ENCODE results near the gene RSRC1.

RSRC1 gene

DNA sequence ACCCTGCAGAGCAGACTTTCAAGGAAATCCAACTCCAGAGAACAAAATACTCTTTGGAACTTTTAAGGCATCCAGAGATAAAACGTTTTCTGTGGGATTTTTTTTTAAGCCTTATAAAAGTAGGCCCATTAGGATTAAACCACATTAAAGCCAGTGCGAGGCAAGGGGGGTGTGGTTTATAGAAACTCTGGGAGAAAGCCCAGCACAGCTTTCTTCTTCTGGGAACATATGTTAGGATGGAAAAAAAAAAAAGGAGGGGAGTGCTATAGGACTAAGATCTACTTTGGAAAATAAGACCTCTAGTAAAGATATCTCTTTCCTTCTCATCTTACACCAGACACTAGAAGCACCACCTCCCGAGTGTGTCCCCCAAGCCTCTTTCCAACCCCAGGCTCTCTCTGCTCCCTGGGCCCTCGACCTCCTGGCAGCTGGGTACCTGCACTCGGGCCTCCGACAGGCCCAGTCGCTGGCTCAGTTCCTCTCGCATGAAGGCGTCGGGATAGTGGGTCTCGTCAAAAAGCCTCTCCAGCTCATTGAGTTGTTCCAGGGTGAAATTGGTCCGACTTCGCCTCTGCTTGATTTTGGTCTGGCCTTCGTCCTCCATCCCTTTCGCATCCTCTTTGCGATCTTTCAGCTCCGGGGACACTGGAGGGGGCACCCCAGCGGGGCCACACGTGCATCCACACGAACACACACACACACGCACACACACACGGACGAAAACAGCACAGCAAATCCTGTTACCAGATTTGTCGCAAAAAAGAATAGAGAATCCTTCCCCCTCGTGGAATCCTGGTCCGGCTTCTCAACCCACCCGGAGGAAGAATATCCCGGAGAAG lies 7.4 kb upstream of the RSRC1 start:
- H3K4me3 ChIP-seq (ENCODE audit: low read depth, low read length), result peak overlapping the region; percentile 60
- no peak overlapping the region for H3K9ac ChIP-seq (ENCODE audit: low read depth, low read length)
- no peaks in the 10 kb centered on the region for H3K9me3 ChIP-seq (ENCODE audit: control insufficient read depth, insufficient read depth, low read length)
- H3K27me3 ChIP-seq (ENCODE audit: control insufficient read depth, insufficient read depth, low read length), result peaks cover 94% of the 10 kb centered on the region
- H3K4me1 ChIP-seq (ENCODE audit: control insufficient read depth, insufficient read depth, low read length), result peaks cover 7% of the 10 kb centered on the region
- no peaks in the 10 kb centered on the region for H3K36me3 ChIP-seq (ENCODE audit: control insufficient read depth, insufficient read depth, low read length)

DNA sequence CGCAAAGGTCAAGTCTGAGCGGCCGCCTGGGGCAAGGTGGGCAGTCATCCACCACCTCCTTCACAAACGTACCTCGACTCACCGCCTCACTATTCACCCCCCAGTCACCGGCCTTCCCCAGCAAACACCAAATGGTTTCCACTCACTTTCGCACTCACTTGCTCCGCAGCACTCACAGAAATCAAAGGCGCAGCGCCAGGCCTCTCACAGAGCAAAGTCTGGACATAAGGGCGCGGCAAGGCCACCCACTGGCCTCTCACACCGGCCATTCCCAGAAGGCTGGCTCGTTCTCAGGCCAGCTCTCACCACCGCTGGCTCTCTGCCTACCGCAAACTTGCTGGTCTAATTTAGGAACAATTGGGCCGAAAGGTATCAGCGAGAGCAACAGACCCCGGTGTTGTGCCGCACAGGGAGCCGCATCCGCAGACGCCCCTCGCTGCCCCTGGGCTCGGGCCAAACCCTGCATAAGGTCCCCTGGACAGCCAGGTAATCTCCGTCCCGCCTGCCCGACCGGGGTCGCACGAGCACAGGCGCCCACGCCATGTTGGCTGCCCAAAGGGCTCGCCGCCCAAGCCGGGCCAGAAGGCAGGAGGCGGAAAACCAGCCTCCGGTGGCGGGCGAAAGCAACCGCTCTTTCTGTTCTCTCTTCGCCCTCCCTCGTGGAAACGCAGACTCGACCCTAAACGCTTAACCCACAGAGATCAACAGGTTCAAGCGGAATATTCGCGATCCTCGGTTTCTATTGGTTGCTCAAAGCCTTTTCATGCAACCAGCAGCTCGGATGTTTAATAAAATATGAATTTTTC lies 6.6 kb upstream of the RSRC1 start:
- Histone ChIP-seq H3K9ac (ENCODE audit: low read depth, low read length) (no peak overlapping the region), H3K4me1 (ENCODE audit: control insufficient read depth, insufficient read depth, low read length) (peaks cover 7% of the 10 kb centered on the region), H3K9me3 (ENCODE audit: control insufficient read depth, insufficient read depth, low read length) (no peaks in the 10 kb centered on the region), H3K36me3 (ENCODE audit: control insufficient read depth, insufficient read depth, low read length) (no peaks in the 10 kb centered on the region), H3K27me3 (ENCODE audit: control insufficient read depth, insufficient read depth, low read length) (peaks cover 97% of the 10 kb centered on the region), H3K4me3 (ENCODE audit: low read depth, low read length) (peak overlapping the region; percentile 60)

DNA sequence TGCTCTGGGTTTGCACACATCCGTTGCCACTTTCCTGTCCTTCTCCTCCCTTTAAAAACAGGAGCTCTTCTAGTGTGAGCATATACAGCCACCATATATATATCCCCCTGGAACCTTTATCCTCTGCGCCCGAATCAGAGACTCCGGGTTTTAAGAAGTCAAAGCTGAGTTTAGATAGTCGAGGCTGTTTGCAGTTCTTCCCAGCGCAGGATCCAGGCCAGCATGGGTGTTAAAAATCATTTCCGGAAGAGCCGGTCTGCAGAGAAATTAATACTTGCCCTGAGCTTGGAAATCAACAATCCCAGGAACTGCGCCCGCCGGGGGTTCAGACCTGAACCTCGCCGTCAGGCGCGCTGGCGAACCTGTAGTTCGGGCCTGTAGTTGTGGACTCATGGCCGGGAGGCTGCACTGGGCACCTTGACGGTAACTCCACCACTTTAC lies 6.0 kb upstream of the RSRC1 start:
- H3K9me3 ChIP-seq (ENCODE audit: control insufficient read depth, insufficient read depth, low read length), result no peaks in the 10 kb centered on the region
- peak overlapping the region; percentile 60 for H3K4me3 ChIP-seq (ENCODE audit: low read depth, low read length)
- H3K27me3 ChIP-seq (ENCODE audit: control insufficient read depth, insufficient read depth, low read length), result peaks cover 97% of the 10 kb centered on the region
- no peaks in the 10 kb centered on the region for H3K36me3 ChIP-seq (ENCODE audit: control insufficient read depth, insufficient read depth, low read length)
- no peak overlapping the region for H3K9ac ChIP-seq (ENCODE audit: low read depth, low read length)
- peaks cover 7% of the 10 kb centered on the region for H3K4me1 ChIP-seq (ENCODE audit: control insufficient read depth, insufficient read depth, low read length)

DNA sequence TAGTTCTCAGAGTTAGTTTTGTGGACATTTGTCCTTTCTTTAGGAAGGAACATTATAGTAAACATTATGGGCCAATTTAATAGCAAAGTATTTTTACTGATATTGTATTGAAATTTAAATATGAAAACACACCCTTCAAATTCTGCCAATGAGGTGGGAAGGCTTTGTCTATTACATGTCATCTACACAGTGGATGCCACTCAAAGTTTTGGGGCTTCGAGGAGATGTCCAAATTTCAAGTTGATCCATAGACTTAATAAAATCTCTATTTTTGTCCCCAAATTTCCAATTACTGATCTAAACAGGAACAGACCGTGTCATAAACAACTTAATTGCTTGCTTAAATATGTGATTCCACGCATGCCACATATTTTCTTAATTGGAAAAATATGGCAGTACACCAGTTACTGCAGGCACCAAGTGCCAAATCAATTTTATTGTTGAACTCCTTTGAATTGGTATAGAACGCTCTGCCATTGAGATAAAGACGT lies 5.4 kb upstream of the RSRC1 start:
- Histone ChIP-seq H3K27me3 (ENCODE audit: control insufficient read depth, insufficient read depth, low read length) (peaks cover 97% of the 10 kb centered on the region), H3K4me1 (ENCODE audit: control insufficient read depth, insufficient read depth, low read length) (peaks cover 3% of the 10 kb centered on the region), H3K4me3 (ENCODE audit: low read depth, low read length) (peak overlapping the region; percentile 60)

DNA sequence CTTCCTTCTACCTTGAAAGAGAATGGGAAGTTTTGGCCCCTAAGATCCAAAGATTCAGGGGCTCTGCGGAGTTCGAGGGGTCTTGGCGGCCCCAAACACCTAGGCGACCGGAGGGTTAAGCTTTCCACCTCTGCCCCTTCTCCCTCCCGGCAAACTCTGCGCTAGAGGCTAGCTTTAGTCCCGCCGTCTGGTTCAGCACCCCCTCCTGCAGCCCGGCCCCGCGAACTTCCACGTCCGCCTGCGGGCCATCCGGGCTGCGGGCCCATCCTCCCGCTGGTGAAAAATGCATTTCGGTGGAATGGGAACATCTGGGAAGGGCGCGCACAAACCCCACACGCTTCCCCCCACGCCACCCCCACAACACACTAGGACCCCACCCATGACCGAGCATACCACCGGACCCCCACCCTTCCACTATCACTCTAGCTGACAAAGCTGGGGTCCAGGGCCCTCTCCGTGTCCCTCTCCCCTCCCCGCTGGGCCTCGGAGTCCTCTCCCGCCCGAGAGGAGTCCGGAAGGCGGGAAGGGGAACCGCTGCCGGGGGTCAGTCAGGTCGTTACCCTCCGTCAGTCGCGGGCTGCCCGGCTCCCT lies 4.7 kb upstream of the RSRC1 start:
- H3K9me3 ChIP-seq (ENCODE audit: control insufficient read depth, insufficient read depth, low read length), result no peaks in the 10 kb centered on the region
- no peak overlapping the region for H3K9ac ChIP-seq (ENCODE audit: low read depth, low read length)
- H3K4me3 ChIP-seq (ENCODE audit: low read depth, low read length), result peak overlapping the region; percentile 50
- peaks cover 3% of the 10 kb centered on the region for H3K4me1 ChIP-seq (ENCODE audit: control insufficient read depth, insufficient read depth, low read length)
- no peaks in the 10 kb centered on the region for H3K36me3 ChIP-seq (ENCODE audit: control insufficient read depth, insufficient read depth, low read length)
- peaks cover 92% of the 10 kb centered on the region for H3K27me3 ChIP-seq (ENCODE audit: control insufficient read depth, insufficient read depth, low read length)

More for the DNA sequence above, 5.4 kb upstream of the RSRC1 start:
- Histone ChIP-seq H3K9me3 (ENCODE audit: control insufficient read depth, insufficient read depth, low read length) (no peaks in the 10 kb centered on the region), H3K9ac (ENCODE audit: low read depth, low read length) (no peak overlapping the region), H3K36me3 (ENCODE audit: control insufficient read depth, insufficient read depth, low read length) (no peaks in the 10 kb centered on the region)

DNA sequence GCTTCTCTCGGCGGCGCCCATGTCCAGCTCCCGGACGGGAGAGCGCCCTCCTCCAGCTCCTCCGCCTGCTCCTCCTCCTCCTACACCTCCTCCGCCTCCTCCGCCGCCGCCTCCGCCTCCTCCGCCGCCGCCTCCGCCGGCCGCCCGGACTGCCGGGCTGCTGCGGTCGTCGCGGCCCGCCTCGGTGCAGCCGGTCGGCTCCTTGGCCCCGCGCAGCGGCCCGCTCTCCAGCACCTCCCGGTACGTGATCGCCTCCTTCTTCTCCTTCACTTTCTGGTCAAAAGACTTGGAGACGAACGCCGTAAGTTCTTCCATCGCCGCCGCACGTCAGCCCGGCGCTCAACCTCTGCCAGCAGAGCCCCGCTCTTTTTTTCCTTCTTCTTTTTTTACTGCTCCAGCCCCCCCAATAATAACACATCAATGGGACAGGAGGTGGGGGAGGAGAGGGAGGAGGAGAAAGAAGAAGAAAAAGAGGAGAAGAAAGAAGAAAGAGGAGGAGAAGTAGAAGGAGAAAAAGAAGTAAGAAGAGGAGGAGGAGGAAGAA lies 4.1 kb upstream of the RSRC1 start:
- peak overlapping the region; percentile 50 for H3K4me3 ChIP-seq (ENCODE audit: low read depth, low read length)
- H3K36me3 ChIP-seq (ENCODE audit: control insufficient read depth, insufficient read depth, low read length), result no peaks in the 10 kb centered on the region
- H3K9me3 ChIP-seq (ENCODE audit: control insufficient read depth, insufficient read depth, low read length), result no peaks in the 10 kb centered on the region
- no peak overlapping the region for H3K9ac ChIP-seq (ENCODE audit: low read depth, low read length)
- H3K27me3 ChIP-seq (ENCODE audit: control insufficient read depth, insufficient read depth, low read length), result peaks cover 86% of the 10 kb centered on the region
- peaks cover under 1% of the 10 kb centered on the region for H3K4me1 ChIP-seq (ENCODE audit: control insufficient read depth, insufficient read depth, low read length)

DNA sequence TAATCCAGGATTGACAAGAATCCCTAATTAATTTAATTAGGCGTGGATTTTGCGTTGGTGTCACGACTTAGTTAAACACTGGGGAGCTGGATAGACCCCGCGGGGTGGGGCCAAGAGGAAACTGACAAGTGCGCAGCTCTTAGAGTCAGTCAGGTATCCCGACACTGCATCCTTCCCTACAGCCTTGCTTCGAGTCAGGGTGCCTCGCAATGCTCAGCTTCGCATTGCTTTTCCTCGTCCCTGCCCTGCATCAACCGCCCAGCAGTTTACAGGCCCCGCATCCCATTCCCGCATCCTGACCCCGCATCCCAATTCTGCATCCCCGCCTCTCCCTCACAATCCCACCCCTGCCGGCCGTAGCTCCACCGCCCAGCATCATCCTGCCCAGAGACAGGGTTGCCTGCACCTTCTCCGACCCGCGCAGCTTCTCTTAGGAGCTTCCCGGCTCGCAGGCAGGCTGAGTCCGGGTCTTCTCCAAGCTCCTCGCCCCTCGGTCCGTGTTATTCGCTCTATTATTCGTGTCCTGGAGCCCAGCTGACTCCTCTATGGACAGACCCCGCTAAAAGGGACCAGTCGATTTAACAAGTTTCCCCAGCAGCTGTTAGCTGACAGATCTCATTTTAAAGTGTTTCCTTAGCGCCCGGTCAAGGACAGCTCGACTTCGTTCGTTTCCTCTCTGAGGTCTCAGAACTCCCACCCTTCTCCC lies 3.0 kb upstream of the RSRC1 start:
- Histone ChIP-seq H3K4me1 (ENCODE audit: control insufficient read depth, insufficient read depth, low read length) (peaks cover 2% of the 10 kb centered on the region), H3K27me3 (ENCODE audit: control insufficient read depth, insufficient read depth, low read length) (peaks cover 75% of the 10 kb centered on the region), H3K9me3 (ENCODE audit: control insufficient read depth, insufficient read depth, low read length) (no peaks in the 10 kb centered on the region), H3K9ac (ENCODE audit: low read depth, low read length) (no peak overlapping the region), H3K4me3 (ENCODE audit: low read depth, low read length) (peak overlapping the region; percentile 50), H3K36me3 (ENCODE audit: control insufficient read depth, insufficient read depth, low read length) (no peaks in the 10 kb centered on the region)

DNA sequence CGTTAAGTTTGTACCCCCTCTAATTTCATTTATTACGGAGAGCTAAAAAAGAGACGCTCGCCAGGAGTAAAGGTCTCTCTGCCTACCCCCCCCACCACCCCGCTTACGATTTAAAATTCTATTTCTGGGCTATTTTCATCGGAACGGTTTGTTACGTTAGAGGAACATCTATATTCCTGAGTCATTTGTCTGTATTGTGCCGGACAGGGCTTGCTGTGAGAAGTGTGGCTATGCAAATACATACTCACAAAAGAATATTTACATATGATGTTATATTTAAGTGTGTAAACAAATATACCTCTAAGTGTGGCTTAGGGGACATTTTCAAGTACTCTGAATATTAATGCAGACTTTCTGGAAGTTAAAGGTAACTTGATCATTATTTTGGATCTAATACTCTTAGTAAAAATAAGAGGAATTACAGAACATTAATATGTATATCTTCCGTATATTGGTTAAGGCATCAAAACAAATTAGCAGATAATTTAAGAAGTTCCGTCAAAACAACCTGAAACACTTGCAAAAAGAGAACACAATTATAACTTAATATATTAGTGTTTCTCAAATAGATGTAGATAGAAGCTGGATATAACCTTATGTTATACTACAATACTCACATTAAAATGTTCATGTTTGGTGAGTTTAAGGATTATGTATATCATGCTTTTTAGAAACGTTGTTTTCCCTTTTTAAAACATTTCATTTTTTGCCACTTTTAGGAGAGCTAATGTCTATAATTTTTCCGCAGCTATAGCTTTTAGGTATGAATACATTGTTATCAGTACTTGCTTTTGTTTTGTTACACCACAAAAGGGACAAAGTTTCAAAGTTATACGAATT lies 2.1 kb upstream of the RSRC1 start:
- Histone ChIP-seq H3K9me3 (ENCODE audit: control insufficient read depth, insufficient read depth, low read length) (no peaks in the 10 kb centered on the region), H3K9ac (ENCODE audit: low read depth, low read length) (no peak overlapping the region), H3K4me3 (ENCODE audit: low read depth, low read length) (peak overlapping the region; percentile 50), H3K27me3 (ENCODE audit: control insufficient read depth, insufficient read depth, low read length) (peaks cover 66% of the 10 kb centered on the region), H3K36me3 (ENCODE audit: control insufficient read depth, insufficient read depth, low read length) (no peaks in the 10 kb centered on the region), H3K4me1 (ENCODE audit: control insufficient read depth, insufficient read depth, low read length) (peaks cover 2% of the 10 kb centered on the region)

DNA sequence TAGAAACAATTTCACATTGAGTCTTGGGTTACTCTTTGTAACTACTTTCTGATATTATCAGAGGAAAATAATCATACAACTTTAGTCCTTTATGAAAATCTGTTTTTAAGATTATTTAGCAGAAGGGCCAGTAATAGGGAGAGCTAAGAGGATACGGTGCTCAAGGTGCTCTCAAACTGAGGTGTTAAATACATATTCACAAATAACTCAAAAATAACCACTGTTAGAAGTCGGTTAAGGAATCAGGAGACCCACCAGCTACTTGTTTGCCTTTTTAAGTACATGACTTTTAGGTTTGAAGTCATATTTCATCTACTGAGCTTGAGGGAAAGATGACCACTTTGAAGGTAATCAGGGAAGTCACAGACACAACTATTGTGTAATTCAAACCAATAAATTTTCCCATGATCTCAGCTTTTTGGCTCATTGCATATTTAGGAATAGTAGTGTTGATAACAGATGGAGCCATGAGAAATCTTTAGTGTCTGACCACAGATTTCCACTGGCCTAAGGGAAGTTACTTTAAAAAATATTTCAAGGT lies 1.4 kb upstream of the RSRC1 start:
- H3K4me1 ChIP-seq (ENCODE audit: control insufficient read depth, insufficient read depth, low read length), result peaks cover 2% of the 10 kb centered on the region
- H3K4me3 ChIP-seq (ENCODE audit: low read depth, low read length), result no peak overlapping the region

DNA sequence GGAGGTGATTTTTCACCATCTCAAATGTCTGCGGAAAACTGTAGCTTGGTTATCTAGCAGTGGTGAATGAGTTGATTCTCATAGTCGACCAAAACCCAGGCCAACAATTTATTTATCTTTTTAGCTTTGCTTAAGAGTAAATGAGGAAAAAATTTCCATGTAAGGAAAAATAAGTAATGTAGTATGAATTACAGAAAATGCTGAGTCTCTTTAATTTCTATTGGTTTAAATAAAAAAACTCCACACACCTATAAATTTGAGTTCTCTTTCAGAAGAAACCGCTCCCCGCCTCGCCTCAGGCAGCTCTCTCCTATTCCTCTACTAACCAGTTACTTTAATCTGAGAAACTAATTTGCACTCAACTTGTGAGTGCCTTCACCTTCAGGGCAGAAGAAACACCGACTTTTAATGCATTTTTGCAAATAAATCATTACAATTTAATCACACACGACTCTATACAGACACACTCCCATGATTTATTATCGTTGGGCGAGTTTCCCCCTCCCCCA lies 540 bp upstream of the RSRC1 start:
- peaks cover 2% of the 10 kb centered on the region for H3K4me1 ChIP-seq (ENCODE audit: control insufficient read depth, insufficient read depth, low read length)

More for the DNA sequence above, 1.4 kb upstream of the RSRC1 start:
- peaks cover 59% of the 10 kb centered on the region for H3K27me3 ChIP-seq (ENCODE audit: control insufficient read depth, insufficient read depth, low read length)
- H3K9ac ChIP-seq (ENCODE audit: low read depth, low read length), result no peak overlapping the region
- no peaks in the 10 kb centered on the region for H3K36me3 ChIP-seq (ENCODE audit: control insufficient read depth, insufficient read depth, low read length)
- H3K9me3 ChIP-seq (ENCODE audit: control insufficient read depth, insufficient read depth, low read length), result no peaks in the 10 kb centered on the region

More for the DNA sequence above, 540 bp upstream of the RSRC1 start:
- no peaks in the 10 kb centered on the region for H3K36me3 ChIP-seq (ENCODE audit: control insufficient read depth, insufficient read depth, low read length)
- H3K27me3 ChIP-seq (ENCODE audit: control insufficient read depth, insufficient read depth, low read length), result peaks cover 51% of the 10 kb centered on the region
- peak overlapping the region; percentile 96 for H3K4me3 ChIP-seq (ENCODE audit: low read depth, low read length)
- no peak overlapping the region for H3K9ac ChIP-seq (ENCODE audit: low read depth, low read length)
- H3K9me3 ChIP-seq (ENCODE audit: control insufficient read depth, insufficient read depth, low read length), result no peaks in the 10 kb centered on the region

All from iPS-15b (cell line).